C4-2B (cell line): ENCODE data around the gene MYCBP2.
A peak's percentile ranks its signal among the peaks of the same experiment; 100 is the strongest.

ENCODE experiments used
- H3K27ac ChIP-seq: fragments of 450-650 bp; 2 replicates; pipeline ENCODE4 v1.5.1; 2017
- ZFX ChIP-seq: fragments of 450-650 bp; IDR thresholded peaks from 2 replicates; pipeline ENCODE4 v1.6.1; 2017
- TF ChIP-seq, protein P1 (sequence below): fragments of 450-650 bp; conservative IDR thresholded peaks from 2 replicates; pipeline ENCODE4 v1.5.1; 2017; ENCODE audit warnings: mild to moderate bottlenecking

Gene MYCBP2, protein sequence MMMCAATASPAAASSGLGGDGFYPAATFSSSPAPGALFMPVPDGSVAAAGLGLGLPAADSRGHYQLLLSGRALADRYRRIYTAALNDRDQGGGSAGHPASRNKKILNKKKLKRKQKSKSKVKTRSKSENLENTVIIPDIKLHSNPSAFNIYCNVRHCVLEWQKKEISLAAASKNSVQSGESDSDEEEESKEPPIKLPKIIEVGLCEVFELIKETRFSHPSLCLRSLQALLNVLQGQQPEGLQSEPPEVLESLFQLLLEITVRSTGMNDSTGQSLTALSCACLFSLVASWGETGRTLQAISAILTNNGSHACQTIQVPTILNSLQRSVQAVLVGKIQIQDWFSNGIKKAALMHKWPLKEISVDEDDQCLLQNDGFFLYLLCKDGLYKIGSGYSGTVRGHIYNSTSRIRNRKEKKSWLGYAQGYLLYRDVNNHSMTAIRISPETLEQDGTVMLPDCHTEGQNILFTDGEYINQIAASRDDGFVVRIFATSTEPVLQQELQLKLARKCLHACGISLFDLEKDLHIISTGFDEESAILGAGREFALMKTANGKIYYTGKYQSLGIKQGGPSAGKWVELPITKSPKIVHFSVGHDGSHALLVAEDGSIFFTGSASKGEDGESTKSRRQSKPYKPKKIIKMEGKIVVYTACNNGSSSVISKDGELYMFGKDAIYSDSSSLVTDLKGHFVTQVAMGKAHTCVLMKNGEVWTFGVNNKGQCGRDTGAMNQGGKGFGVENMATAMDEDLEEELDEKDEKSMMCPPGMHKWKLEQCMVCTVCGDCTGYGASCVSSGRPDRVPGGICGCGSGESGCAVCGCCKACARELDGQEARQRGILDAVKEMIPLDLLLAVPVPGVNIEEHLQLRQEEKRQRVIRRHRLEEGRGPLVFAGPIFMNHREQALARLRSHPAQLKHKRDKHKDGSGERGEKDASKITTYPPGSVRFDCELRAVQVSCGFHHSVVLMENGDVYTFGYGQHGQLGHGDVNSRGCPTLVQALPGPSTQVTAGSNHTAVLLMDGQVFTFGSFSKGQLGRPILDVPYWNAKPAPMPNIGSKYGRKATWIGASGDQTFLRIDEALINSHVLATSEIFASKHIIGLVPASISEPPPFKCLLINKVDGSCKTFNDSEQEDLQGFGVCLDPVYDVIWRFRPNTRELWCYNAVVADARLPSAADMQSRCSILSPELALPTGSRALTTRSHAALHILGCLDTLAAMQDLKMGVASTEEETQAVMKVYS (N-terminal part only)

DNA sequence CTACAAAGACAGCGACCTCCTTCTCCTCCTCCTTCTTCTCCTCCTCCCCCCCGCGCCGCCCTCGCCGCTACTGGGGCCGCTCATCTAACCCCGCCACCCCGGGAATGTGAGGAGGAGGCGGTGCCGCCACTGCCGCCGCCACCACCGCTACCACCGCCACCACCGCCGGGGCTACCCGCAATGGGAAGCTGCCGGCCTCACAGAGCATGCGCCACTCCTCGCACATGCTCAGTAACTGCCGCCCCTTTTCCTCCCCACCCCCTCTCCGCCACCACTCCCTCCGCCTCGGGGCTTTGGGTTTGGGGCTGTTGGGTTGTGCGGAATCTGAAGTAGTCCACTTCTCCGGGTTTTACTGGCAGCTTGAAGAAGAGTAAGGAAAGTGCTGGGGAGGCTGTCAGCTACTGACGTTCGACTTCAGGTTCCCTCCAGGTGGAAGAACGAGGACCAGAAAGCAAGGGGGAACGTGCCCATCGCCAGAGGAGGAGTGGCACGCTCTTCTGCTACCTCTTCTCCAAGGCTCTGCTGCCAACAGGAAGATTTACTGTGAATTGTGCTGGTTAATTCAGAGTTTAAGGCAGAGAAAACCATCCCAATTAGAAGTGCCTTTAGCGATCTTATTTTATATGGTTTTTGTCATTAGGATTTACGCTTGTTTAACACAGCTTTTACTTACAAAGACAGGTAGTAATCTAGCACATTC is at the start of gene MYCBP2:
TSS of gene MYCBP2 (minus strand) at position 190 of the 700 bp plus-strand sequence. CDS start 319 bp downstream, outside the sequence.
- H3K27ac ChIP-seq, result peak within 1 kb of the TSS; percentile 96
- TF ChIP-seq ZFX, result no peak
- TF ChIP-seq, protein P1, sequence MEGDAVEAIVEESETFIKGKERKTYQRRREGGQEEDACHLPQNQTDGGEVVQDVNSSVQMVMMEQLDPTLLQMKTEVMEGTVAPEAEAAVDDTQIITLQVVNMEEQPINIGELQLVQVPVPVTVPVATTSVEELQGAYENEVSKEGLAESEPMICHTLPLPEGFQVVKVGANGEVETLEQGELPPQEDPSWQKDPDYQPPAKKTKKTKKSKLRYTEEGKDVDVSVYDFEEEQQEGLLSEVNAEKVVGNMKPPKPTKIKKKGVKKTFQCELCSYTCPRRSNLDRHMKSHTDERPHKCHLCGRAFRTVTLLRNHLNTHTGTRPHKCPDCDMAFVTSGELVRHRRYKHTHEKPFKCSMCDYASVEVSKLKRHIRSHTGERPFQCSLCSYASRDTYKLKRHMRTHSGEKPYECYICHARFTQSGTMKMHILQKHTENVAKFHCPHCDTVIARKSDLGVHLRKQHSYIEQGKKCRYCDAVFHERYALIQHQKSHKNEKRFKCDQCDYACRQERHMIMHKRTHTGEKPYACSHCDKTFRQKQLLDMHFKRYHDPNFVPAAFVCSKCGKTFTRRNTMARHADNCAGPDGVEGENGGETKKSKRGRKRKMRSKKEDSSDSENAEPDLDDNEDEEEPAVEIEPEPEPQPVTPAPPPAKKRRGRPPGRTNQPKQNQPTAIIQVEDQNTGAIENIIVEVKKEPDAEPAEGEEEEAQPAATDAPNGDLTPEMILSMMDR, result no peak

DNA sequence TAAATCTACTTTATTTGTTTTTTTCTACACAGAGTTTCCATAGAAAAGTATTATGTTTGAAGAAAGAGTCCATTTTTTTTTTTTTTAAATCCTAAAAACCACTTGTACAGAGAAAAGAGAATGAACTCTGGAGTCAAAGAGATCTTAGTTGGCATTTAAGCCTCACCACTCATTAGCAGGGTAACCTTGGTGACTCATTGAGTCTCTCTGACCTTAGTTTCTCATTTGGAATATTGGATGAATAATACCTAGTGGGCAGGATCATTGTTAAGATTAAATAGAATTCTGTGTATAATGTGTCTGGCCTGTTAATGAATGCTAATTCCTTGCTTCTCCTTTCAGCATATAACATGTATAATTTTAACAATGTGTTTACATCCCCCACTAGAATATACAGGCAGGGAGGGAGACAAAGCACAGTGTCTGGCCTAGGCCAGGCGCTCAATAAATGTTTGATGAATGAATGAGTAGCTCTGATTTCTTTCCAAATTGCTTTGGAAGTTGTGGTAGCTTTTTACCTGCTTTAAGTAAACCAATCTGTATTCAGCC is 48.7 kb upstream of the MYCBP2 start:
- TF ChIP-seq, protein P1, result no peak
- no peak for TF ChIP-seq ZFX
- H3K27ac ChIP-seq, result no peak overlapping the region

DNA sequence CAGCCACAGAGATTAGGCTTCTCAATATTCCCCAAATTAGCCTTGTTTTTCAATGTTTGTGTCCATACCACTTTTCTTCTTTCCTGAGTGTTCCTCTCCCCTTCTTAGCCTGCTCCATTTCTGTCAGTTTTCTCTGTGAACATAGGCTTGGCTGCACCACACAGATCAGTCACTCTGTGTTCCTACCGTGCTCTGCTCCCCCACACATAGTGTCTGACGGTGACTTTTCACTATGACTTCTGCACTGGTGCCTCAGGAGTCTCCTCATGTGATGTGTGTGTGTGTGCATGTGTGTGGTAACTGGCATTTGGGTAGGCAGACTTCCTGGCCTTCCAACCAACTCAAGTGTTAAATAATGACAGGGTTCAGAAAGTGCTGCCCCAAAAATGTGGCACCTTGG is 47.9 kb upstream of the MYCBP2 start:
- no peak overlapping the region for H3K27ac ChIP-seq
- TF ChIP-seq, protein P1, result no peak
- no peak for TF ChIP-seq ZFX

DNA sequence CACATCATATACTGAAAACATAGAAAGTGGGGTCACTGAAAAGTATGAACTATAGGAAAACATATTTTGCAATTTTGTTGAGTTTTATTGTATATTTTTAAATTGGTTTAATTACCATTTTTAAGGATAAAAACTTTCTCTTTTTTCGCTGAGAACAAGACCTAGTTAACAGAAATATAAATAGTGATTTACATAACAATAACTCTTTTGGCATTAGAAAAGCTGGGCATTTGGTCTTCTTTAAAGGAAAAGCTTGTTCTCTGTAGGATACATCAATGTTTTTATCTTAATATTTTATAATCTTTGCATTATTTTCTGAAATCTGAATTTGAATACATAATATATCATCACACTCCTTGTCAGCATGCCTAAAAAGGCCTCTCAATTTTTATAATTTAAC is 47.4 kb upstream of the MYCBP2 start:
- H3K27ac ChIP-seq, result no peak overlapping the region
- TF ChIP-seq, protein P1, result no peak
- no peak for TF ChIP-seq ZFX

DNA sequence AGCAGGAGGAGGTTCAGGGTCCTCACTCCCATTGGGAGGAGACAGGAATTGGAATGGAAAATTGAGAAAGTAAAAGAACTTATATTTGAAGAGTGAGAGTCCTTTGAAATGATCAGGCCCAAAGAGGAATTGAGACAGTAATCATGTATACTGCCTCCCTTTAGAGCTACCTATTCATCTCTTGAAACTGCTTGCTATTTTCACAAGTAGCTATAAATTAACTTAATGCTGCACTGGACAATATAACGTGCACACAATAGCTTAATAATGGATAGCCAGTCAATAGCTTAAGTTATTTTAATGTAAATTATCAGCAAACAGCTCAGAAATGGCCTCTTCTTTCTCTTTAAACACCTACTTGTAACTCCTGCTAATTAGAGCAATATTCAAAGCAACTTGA is 46.6 kb upstream of the MYCBP2 start:
- TF ChIP-seq ZFX, result no peak
- TF ChIP-seq, protein P1, result no peak
- H3K27ac ChIP-seq, result no peak overlapping the region

DNA sequence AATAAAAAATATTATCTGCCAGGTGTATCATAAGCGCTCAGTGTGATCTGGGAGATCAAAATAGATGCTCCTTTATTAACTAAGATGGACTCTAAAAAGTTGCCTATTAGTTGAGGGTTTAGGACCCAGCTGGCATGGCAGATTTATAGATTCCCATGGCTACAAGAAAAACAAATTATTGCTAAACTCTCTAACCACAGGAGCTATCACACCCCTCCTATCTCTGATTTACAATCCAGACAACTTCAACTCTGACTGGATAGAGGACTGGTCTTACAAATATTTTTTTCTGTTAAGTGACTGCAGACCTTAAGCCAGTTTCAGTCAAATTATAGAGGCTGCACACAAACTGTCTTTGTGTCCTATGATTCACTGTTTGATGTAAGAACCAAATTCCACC is 45.4 kb upstream of the MYCBP2 start:
- H3K27ac ChIP-seq, result no peak overlapping the region
- no peak for TF ChIP-seq ZFX
- TF ChIP-seq, protein P1, result no peak
